Heart right ventricle (tissue), 16 donors: ENCODE measurements around the gene TENT5C. TPM values are rescaled to one million over a fixed set of nuclear protein-coding genes. Genes with fewer than 3 reads are reported as not detected.
A peak's percentile ranks its signal among the peaks of the same experiment; 100 is the strongest.

Source experiments
- ATAC-seq, 8 donors: fragments of 200-7000 bp; cut with Tn5 transposase; one replicate each; pipeline ENCODE4 v1.9.1; 2020; ENCODE audit warnings: mild to moderate bottlenecking in 8 of 8, moderate library complexity in 8 of 8, moderate number of reproducible peaks in 1 of 8
- DNase-seq, 2 donors: peaks; one replicate each; pipeline ENCODE4 v3.0.0-alpha.2; 2020
- H3K27ac ChIP-seq, 10 donors: fragments of 200-600 bp; sonication (generic) in 2 of 10; one replicate each; pipeline versions ENCODE4 v1.5.0 to v1.8.0; 2020 to 2022; ENCODE audit warnings: mild to moderate bottlenecking in 3 of 10
- H3K27me3 ChIP-seq, 7 donors: fragments of 200-600 bp; one replicate each; pipeline ENCODE4 v1.8.0; 2021 to 2022; ENCODE audit warnings: mild to moderate bottlenecking in 2 of 7
- H3K36me3 ChIP-seq, 9 donors: fragments of 200-600 bp; sonication (generic) in 1 of 9; one replicate each; pipeline versions ENCODE4 v1.5.0 to v1.8.0; 2020 to 2022; ENCODE audit warnings: mild to moderate bottlenecking in 2 of 9
- H3K4me1 ChIP-seq, 9 donors: fragments of 200-600 bp; sonication (generic) in 1 of 9; one replicate each; pipeline versions ENCODE4 v1.5.0 to v1.8.0; 2020 to 2022; ENCODE audit warnings: mild to moderate bottlenecking in 4 of 9
- H3K4me3 ChIP-seq, 10 donors: fragments of 200-600 bp; sonication (generic) in 2 of 10; one replicate each; pipeline versions ENCODE4 v1.5.0 to v1.8.0; 2020 to 2022; ENCODE audit warnings: mild to moderate bottlenecking in 7 of 10, moderate library complexity in 2 of 10
- H3K9me3 ChIP-seq, 11 donors: fragments of 200-600 bp in 10 of 11; sonication (generic) in 2 of 11; one replicate each; pipeline versions ENCODE4 v1.5.0 to v1.8.0; 2013 to 2022; ENCODE audit warnings: mild to moderate bottlenecking in 2 of 11, control low read depth in 1 of 11, moderate library complexity in 1 of 11
- CTCF ChIP-seq, 9 donors: fragments of 200-600 bp; sonication (generic) in 2 of 9; IDR thresholded peaks; one replicate each; pipeline versions ENCODE4 v1.5.0 to v1.8.0; 2021 to 2022; ENCODE audit warnings: antibody characterized with exemption in 9 of 9, mild to moderate bottlenecking in 5 of 9, moderate library complexity in 1 of 9
- WGBS, 2 donors: extraction: QIAGEN DNeasy Blood & Tissue Kit; methylation state at CpG; one replicate each; pipeline ENCODE4 v1.1.7; 2013; ENCODE audit warnings: inconsistent platforms in 1 of 2; 5-methylcytosine and 5-hydroxymethylcytosine counted together
- intact Hi-C, 10 donors: fragments of 100-400 bp; cut with DNase I; formaldehyde crosslinking; loops; one replicate each; pipeline versions ENCODE4 v1.11.1 to v1.14.2; 2022
- polyA plus RNA-seq, 2 donors: library from polyadenylated mRNA; stranded (reverse); fragments of 200-250 nt; gene quantifications; one replicate each; pipeline ENCODE4 v1.2.3, GENCODE V29; 2013
- total RNA-seq, 10 donors: library from RNA; stranded (reverse); fragmentation: NEBNext Ultra II Directional in 3 of 10; extraction: Animal tissue kit (Norgen Biotek cat#: 25700) in 3 of 10; gene quantifications; one replicate each; pipeline versions ENCODE4 v1.2.1 to v1.2.4, GENCODE V29; 2021 to 2023
- donor health status: Arrhythmogenic right ventricular cardiomyopathy.
- donor health status: ischemic (EF 13 %, LVEDD 7.1; RV severe dilation, severe dysfunction).
- donor health status: healthy with polysubstance abuse.
- donor health status: DM: no; HTN: yes; CAD: no.
- donor health status: DM: no; HTN: no; CAD: no.
- donor health status: ischemic (EF 25% LVEDD 6.9; RV normal size, moderate dysfunction).
- donor health status: ischemic (EF 25% LVEDD 5.7; RV mildly dilated, moderate dysfunction).
- donor health status: healthy.
- donor health status: DM: yes; HTN: yes; CAD: no.
- donor health status: Ischemic cardiomyopathy.
- donor health status: ischemic (EF 35%, LVEDD 5.7; RV mildly dilated, moderate dysfunction).
- donor health status: nonischemic (EF 11% LVEDD 7.7; RV severe dilation, severe dysfunction).
- donor health status: DM: yes; HTN: yes; CAD: no.
- donor health status: PGD.
- donor health status: ischemic (EF 29% LVEDD 5.4; RV normal size, mild dysfunction).
- donor health status: nonischemic (EF 23%, LVEDD 6.1; RV moderate dilation, normal function).

TENT5C gene
- total and polyA plus RNA-seq, 12 donors: 3.1 to 23.1 (median 10.2) TPM

- no peak for TF ChIP-seq CTCF (IDR thresholded peaks at IDR 0.05)
- no peak for DNase-seq
- H3K27me3 ChIP-seq: no peaks in the 10 kb centered on the region
- H3K4me1 ChIP-seq: peaks cover 0 to 39% (median 3%) of the 10 kb centered on the region in 9 donors
- peaks cover 0 to 6% (median 0%) of the 10 kb centered on the region in 11 donors for H3K9me3 ChIP-seq
- peak overlapping the region in 1 of 10 donors; percentile 8 for H3K27ac ChIP-seq
- WGBS, 2 donors: 54 to 55% methylated on average over 6 of the region's 6 CpGs
- no peak for ATAC-seq
- H3K36me3 ChIP-seq: no peaks in the 10 kb centered on the region
- intact Hi-C loops: no loop called here
- no peak overlapping the region for H3K4me3 ChIP-seq
These were observed 53.9 kb downstream of the TENT5C start for GRCh38 chr1:117659550-117660270.

DNA sequence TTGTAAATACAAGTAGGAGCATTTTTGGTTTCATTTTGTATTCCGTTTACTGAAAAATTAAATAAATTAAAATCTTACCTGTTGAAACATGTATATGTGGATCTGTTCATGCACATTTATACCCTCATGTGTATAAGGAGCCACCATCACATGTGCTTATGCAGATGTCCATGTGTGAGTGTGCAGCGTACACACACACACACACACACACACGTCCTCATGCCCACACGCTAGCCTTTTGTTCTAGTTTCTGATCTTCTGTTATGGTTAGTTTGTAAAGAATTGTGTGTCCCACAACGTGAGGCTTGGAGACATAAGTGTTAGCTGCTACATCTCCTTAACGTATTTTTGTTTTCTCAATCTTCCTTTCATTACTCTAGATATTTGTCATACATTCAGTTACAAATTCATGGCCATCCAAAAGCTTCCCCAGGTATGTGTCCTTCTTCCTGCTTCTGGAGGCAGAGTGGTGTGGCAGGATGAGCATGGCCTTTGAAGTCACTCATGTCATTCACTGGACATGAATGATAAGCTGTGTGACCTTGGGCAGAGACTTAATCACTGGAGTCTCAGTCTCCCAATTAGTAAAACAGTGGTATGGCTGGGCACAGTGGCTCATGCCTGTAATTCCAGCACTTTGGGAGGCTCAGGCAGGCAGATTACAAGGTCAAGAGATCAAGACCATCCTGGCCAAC, 54.6 kb downstream of the TENT5C start:
- 85 to 88% methylated on average over 6 of the region's 6 CpGs for WGBS, 2 donors
- Histone ChIP-seq H3K9me3 (peaks cover 0 to 6% (median 0%) of the 10 kb centered on the region in 11 donors), H3K4me1 (peaks cover 0 to 35% (median 3%) of the 10 kb centered on the region in 9 donors), H3K27me3 (no peaks in the 10 kb centered on the region), H3K36me3 (no peaks in the 10 kb centered on the region), H3K4me3 (no peak overlapping the region), H3K27ac (peak overlapping the region in 1 of 10 donors; percentile 8)
- no peak for TF ChIP-seq CTCF (IDR thresholded peaks at IDR 0.05)
- intact Hi-C loops: no loop called here
- ATAC-seq: no peak
- DNase-seq: no peak

- H3K9me3 ChIP-seq: peaks cover 0 to 6% (median 0%) of the 10 kb centered on the region in 11 donors
- intact Hi-C loops: no loop called here
- ATAC-seq (no peak), DNase-seq (no peak)
- H3K27ac ChIP-seq: no peak overlapping the region
- H3K27me3 ChIP-seq: no peaks in the 10 kb centered on the region
- TF ChIP-seq CTCF (IDR thresholded peaks at IDR 0.05): no peak
- 89% methylated on average over 6 of the region's 6 CpGs for WGBS, 2 donors
- no peak overlapping the region for H3K4me3 ChIP-seq
- H3K4me1 ChIP-seq: peaks cover 0 to 29% (median 3%) of the 10 kb centered on the region in 9 donors
- no peaks in the 10 kb centered on the region for H3K36me3 ChIP-seq
These were observed 55.2 kb downstream of the TENT5C start for GRCh38 chr1:117661027-117661426.

- intact Hi-C loops: no loop called here
- Histone ChIP-seq H3K4me1 (peaks cover 0 to 17% (median 0%) of the 10 kb centered on the region in 9 donors), H3K4me3 (no peak overlapping the region), H3K9me3 (peaks cover 0 to 6% (median 0%) of the 10 kb centered on the region in 11 donors), H3K36me3 (no peaks in the 10 kb centered on the region), H3K27ac (no peak overlapping the region), H3K27me3 (no peaks in the 10 kb centered on the region)
- TF ChIP-seq CTCF (IDR thresholded peaks at IDR 0.05): no peak
- no peak for DNase-seq
- ATAC-seq: no peak
- 90 to 91% methylated on average over 1 of the region's 1 CpG for WGBS, 2 donors
These were observed 56.8 kb downstream of the TENT5C start for GRCh38 chr1:117662667-117663066.
